Measurements from ENCODE around the gene GPR183. TPM values are rescaled to one million over a fixed set of nuclear protein-coding genes. Genes with fewer than 3 reads are reported as not detected.

The GPR183 gene
- polyA plus RNA-seq, 1 experiment = 0.31 TPM

GRCh38 chr13:99347911-99348451 is 40.8 kb upstream of the GPR183 start:
- DNase-seq (ENCODE audit: low read depth) = no peak
- POLR2A ChIA-PET = no interaction called here
- H3K27me3 ChIP-seq (ENCODE audit: control insufficient read depth, insufficient read depth, low read length) = no peaks in the 10 kb centered on the region
- no peak overlapping the region for H3K4me3 ChIP-seq (ENCODE audit: low read depth, low read length)
- CTCF ChIA-PET = interaction anchor here (0.6 to 1.5 kb wide), 2 partner anchors 10 to 1172 kb away, joined by 3 to 4 read pairs; no protein-coding TSS in a partner anchor
- no peak for TF ChIP-seq CTCF (IDR thresholded peaks at IDR 0.05; ENCODE audit: insufficient read depth, low read depth, low read length)
- H3K36me3 ChIP-seq (ENCODE audit: control insufficient read depth, insufficient read depth, low read length) = peaks cover 8% of the 10 kb centered on the region

GRCh38 chr13:99347335-99347878 is 40.2 kb upstream of the GPR183 start:
- H3K36me3 ChIP-seq (ENCODE audit: control insufficient read depth, insufficient read depth, low read length) = peaks cover 8% of the 10 kb centered on the region
- POLR2A ChIA-PET = no interaction called here
- no peak overlapping the region for H3K4me3 ChIP-seq (ENCODE audit: low read depth, low read length)
- TF ChIP-seq CTCF (IDR thresholded peaks at IDR 0.05; ENCODE audit: insufficient read depth, low read depth, low read length) = no peak
- no peaks in the 10 kb centered on the region for H3K27me3 ChIP-seq (ENCODE audit: control insufficient read depth, insufficient read depth, low read length)
- CTCF ChIA-PET = interaction anchor here (0.6 to 1.5 kb wide), 2 partner anchors 9 to 1172 kb away, joined by 3 to 4 read pairs; no protein-coding TSS in a partner anchor
- DNase-seq (ENCODE audit: low read depth) = no peak

- H3K27me3 ChIP-seq (ENCODE audit: control insufficient read depth, insufficient read depth, low read length) = no peaks in the 10 kb centered on the region
- no peak for DNase-seq (ENCODE audit: low read depth)
- ChIA-PET POLR2A (no interaction called here), CTCF (interaction anchor here (1.5 kb wide), 1 partner anchor 8 kb away, joined by 4 read pairs; no protein-coding TSS in a partner anchor)
- no peak for TF ChIP-seq CTCF (IDR thresholded peaks at IDR 0.05; ENCODE audit: insufficient read depth, low read depth, low read length)
- H3K4me3 ChIP-seq (ENCODE audit: low read depth, low read length) = no peak overlapping the region
- peaks cover 8% of the 10 kb centered on the region for H3K36me3 ChIP-seq (ENCODE audit: control insufficient read depth, insufficient read depth, low read length)
Measured at GRCh38 chr13:99346335-99347042, 39.3 kb upstream of the GPR183 start.

DNA sequence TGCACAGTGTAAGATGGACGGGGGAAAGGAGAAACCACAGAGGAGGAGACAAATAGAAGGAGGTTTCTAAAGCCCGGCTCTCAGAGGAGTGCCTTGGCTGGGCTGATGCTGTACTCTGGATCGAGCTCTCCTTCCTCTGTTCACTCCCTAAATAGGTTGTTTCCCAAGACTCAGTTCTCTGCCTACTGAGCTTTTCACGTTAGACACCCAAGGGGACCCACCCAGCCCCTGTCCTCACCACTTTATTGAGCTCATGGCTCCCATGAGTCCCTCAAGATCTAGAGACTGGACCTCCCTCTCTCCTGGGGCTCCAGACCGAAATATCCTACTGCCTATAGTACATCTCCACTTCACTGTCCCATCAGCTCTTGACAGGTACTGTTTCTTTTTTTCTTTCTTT is 38.1 kb upstream of the GPR183 start:
- DNase-seq (ENCODE audit: low read depth) = no peak
- Histone ChIP-seq H3K27me3 (ENCODE audit: control insufficient read depth, insufficient read depth, low read length) (no peaks in the 10 kb centered on the region), H3K4me3 (ENCODE audit: low read depth, low read length) (no peak overlapping the region), H3K36me3 (ENCODE audit: control insufficient read depth, insufficient read depth, low read length) (peaks cover 8% of the 10 kb centered on the region)
- POLR2A ChIA-PET = no interaction called here
- CTCF ChIA-PET = no interaction called here
- TF ChIP-seq CTCF (IDR thresholded peaks at IDR 0.05; ENCODE audit: insufficient read depth, low read depth, low read length) = no peak

- H3K4me3 ChIP-seq (ENCODE audit: low read depth, low read length) = no peak overlapping the region
- no peaks in the 10 kb centered on the region for H3K27me3 ChIP-seq (ENCODE audit: control insufficient read depth, insufficient read depth, low read length)
- no peak for TF ChIP-seq CTCF (IDR thresholded peaks at IDR 0.05; ENCODE audit: insufficient read depth, low read depth, low read length)
- CTCF ChIA-PET = no interaction called here
- peaks cover 8% of the 10 kb centered on the region for H3K36me3 ChIP-seq (ENCODE audit: control insufficient read depth, insufficient read depth, low read length)
- POLR2A ChIA-PET = no interaction called here
- no peak for DNase-seq (ENCODE audit: low read depth)
Measured at GRCh38 chr13:99344610-99345208, 37.5 kb upstream of the GPR183 start.
